NB4 (cell line): ENCODE results near the gene GMDS.

Source experiments
- DNase-seq: peaks from one replicate; pipeline ENCODE4 v3.0.0; 2010; ENCODE audit warnings: low read depth
- H3K4me3 ChIP-seq: one replicate; pipeline ENCODE4 v1.5.1; 2011; ENCODE audit warnings: mild to moderate bottlenecking, low read depth, low read length, moderate library complexity
- CTCF ChIP-seq: IDR thresholded peaks from one replicate; pipeline ENCODE4 v1.5.1; 2012; ENCODE audit warnings: low read depth, low read length
- MAX ChIP-seq: IDR thresholded peaks from 2 replicates; pipeline ENCODE4 v1.6.1; 2011; ENCODE audit warnings: low read depth, low read length
- MYC ChIP-seq: IDR thresholded peaks from 2 replicates; pipeline ENCODE4 v1.6.1; 2011; ENCODE audit warnings: low read depth, low read length
- POLR2A ChIP-seq: IDR thresholded peaks from 2 replicates; pipeline ENCODE4 v1.6.1; 2011; ENCODE audit warnings: mild to moderate bottlenecking; ENCODE audit not compliant: insufficient read length; ENCODE audit errors: extremely low read depth

The GMDS gene

GRCh38 chr6:1931817-1932216 lies 313.6 kb downstream of the GMDS start:
- TF ChIP-seq POLR2A: no peak
- TF ChIP-seq MAX: no peak
- TF ChIP-seq MYC: no peak
- no peak for TF ChIP-seq CTCF
- DNase-seq: no peak
- H3K4me3 ChIP-seq: no peak overlapping the region

- no peak for TF ChIP-seq CTCF
- no peak for TF ChIP-seq MAX
- TF ChIP-seq POLR2A: no peak
- no peak for TF ChIP-seq MYC
- H3K4me3 ChIP-seq: no peak overlapping the region
- no peak for DNase-seq
These were observed 315.0 kb downstream of the GMDS start for GRCh38 chr6:1930356-1930755.

GRCh38 chr6:1929931-1930330 lies 315.5 kb downstream of the GMDS start:
- no peak overlapping the region for H3K4me3 ChIP-seq
- no peak for DNase-seq
- TF ChIP-seq MAX (no peak), CTCF (no peak), POLR2A (no peak), MYC (no peak)

GRCh38 chr6:1925743-1926430 lies 319.5 kb downstream of the GMDS start:
- no peak for DNase-seq
- H3K4me3 ChIP-seq: no peak overlapping the region
- TF ChIP-seq POLR2A (no peak), MAX (no peak), CTCF (no peak), MYC (no peak)

GRCh38 chr6:1923449-1923848 lies 322.0 kb downstream of the GMDS start:
- no peak for TF ChIP-seq MAX
- H3K4me3 ChIP-seq: no peak overlapping the region
- no peak for DNase-seq

GRCh38 chr6:1917626-1918371 lies 327.6 kb downstream of the GMDS start:
- TF ChIP-seq CTCF (no peak), MYC (no peak), MAX (no peak), POLR2A (no peak)
- no peak for DNase-seq
- no peak overlapping the region for H3K4me3 ChIP-seq
